Gastrocnemius medialis (tissue), 4 donors: Measurements from ENCODE around the gene BHMT. TPM values are rescaled to one million over a fixed set of nuclear protein-coding genes. Genes with fewer than 3 reads are reported as not detected.

Experiments used
- ATAC-seq, 2 donors: fragments of 150-250 bp; one replicate each; pipeline ENCODE4 v1.9.1; 2016
- DNase-seq, 2 donors: peaks; one replicate each; pipeline ENCODE4 v3.0.0-alpha.2; 2019
- H3K27ac ChIP-seq, 4 donors: fragments of 200-600 bp; sonication (generic); 1 replicate in 1 of 4; 2 replicates in 3 of 4; pipeline ENCODE4 v1.5.1; 2016 to 2018; ENCODE audit warnings: mild to moderate bottlenecking in 2 of 4, moderate library complexity in 1 of 4
- H3K27me3 ChIP-seq, 3 donors: fragments of 200-600 bp; sonication (generic) in 2 of 3; 1 replicate in 1 of 3; 2 replicates in 2 of 3; pipeline versions ENCODE4 v1.5.1 to v1.6.0; 2016 to 2019; ENCODE audit warnings: mild to moderate bottlenecking in 1 of 3, moderate library complexity in 1 of 3
- H3K36me3 ChIP-seq, 2 donors: fragments of 200-600 bp; sonication (generic) in 1 of 2; one replicate each; pipeline ENCODE4 v1.5.1; 2017 to 2018
- H3K4me1 ChIP-seq, 2 donors: fragments of 200-600 bp; sonication (generic) in 1 of 2; one replicate each; pipeline ENCODE4 v1.5.1; 2016 to 2017; ENCODE audit warnings: mild to moderate bottlenecking in 2 of 2
- H3K4me3 ChIP-seq, 4 donors: fragments of 200-600 bp; sonication (generic) in 3 of 4; 1 replicate in 1 of 4; 2 replicates in 3 of 4; pipeline ENCODE4 v1.5.1; 2016 to 2019; ENCODE audit warnings: mild to moderate bottlenecking in 2 of 4
- H3K9me3 ChIP-seq, 3 donors: fragments of 200-600 bp; sonication (generic) in 2 of 3; 1 replicate in 1 of 3; 2 replicates in 2 of 3; pipeline ENCODE4 v1.5.1; 2016 to 2019
- POLR2A ChIP-seq, 2 donors: fragments of 450-650 bp; IDR thresholded peaks; one replicate each; pipeline ENCODE4 v1.6.1; 2017; ENCODE audit warnings: antibody characterized with exemption in 2 of 2, mild to moderate bottlenecking in 2 of 2, moderate library complexity in 2 of 2
- in situ Hi-C, 4 donors: fragments of 200-750 bp; cut with MboI; loops; one replicate each; pipeline versions ENCODE4 v1.15.0 to v1.8.0; 2017; ENCODE audit warnings: low sequenced_read_pairs in 4 of 4
- intact Hi-C: fragments of 100-400 bp; cut with DNase I; formaldehyde crosslinking; loops from one replicate; pipeline ENCODE4 v1.15.1; 2023; ENCODE audit warnings: low total_unique reads
- total RNA-seq, 4 donors: library from RNA; depleted of rRNA; stranded (reverse); fragments of >200 nt; gene quantifications; one replicate each; pipeline versions ENCODE4 v1.1.0 to v1.2.3, GENCODE V29; 2016
- TF ChIP-seq, protein P1 (sequence below), 5 experiments: fragments of 450-650 bp in 3 of 5; fragments of 200-600 bp in 2 of 5; sonication (generic) in 2 of 5; IDR thresholded peaks in 4 of 5; conservative IDR thresholded peaks in 1 of 5; 1 replicate in 4 of 5; 2 replicates in 1 of 5; pipeline ENCODE4 v1.5.1; 2016 to 2019; ENCODE audit warnings: antibody characterized with exemption in 5 of 5, mild to moderate bottlenecking in 3 of 5, moderate library complexity in 3 of 5

BHMT gene
- total RNA-seq, 4 donors from 2014 or later, result 0.66 to 1.0 (median 0.91) TPM; not detected in 1

DNA sequence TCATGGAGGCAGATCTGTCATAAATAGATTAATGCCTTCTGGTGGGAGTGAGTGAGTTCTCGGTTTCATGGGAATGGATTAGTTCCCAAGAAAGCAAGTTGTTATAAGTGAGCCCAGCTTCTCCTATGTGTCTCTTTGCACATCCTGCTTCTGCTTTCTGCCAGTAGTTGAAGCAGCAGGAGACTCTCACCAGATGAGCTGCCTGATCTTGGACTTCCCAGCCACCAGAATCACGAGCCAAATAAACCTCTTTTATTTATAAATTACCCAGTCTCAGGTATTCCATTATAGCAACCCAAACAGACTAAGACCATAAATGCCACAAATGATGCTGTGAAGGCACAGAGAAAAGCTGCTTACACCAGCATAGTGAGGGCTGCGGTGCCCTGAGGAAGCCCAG, 28.9 kb downstream of the BHMT start:
- no peak for ATAC-seq
- intact Hi-C loops (no loop called here), in situ Hi-C loops (loop anchor here in 1 of 4 donors (25.0 kb wide), 1 partner anchor 322 kb away; no protein-coding TSS in a partner anchor)
- TF ChIP-seq, protein P1, sequence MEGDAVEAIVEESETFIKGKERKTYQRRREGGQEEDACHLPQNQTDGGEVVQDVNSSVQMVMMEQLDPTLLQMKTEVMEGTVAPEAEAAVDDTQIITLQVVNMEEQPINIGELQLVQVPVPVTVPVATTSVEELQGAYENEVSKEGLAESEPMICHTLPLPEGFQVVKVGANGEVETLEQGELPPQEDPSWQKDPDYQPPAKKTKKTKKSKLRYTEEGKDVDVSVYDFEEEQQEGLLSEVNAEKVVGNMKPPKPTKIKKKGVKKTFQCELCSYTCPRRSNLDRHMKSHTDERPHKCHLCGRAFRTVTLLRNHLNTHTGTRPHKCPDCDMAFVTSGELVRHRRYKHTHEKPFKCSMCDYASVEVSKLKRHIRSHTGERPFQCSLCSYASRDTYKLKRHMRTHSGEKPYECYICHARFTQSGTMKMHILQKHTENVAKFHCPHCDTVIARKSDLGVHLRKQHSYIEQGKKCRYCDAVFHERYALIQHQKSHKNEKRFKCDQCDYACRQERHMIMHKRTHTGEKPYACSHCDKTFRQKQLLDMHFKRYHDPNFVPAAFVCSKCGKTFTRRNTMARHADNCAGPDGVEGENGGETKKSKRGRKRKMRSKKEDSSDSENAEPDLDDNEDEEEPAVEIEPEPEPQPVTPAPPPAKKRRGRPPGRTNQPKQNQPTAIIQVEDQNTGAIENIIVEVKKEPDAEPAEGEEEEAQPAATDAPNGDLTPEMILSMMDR (IDR thresholded peaks at IDR 0.05 in 4 of 5, conservative IDR thresholded peaks at IDR 0.05 in 1 of 5), result no peak
- no peak for TF ChIP-seq POLR2A (IDR thresholded peaks at IDR 0.05)
- H3K9me3 ChIP-seq, result no peaks in the 10 kb centered on the region
- DNase-seq, result no peak
- no peaks in the 10 kb centered on the region for H3K27me3 ChIP-seq
- H3K27ac ChIP-seq, result no peak overlapping the region
- no peak overlapping the region for H3K4me3 ChIP-seq
- no peaks in the 10 kb centered on the region for H3K4me1 ChIP-seq
- no peaks in the 10 kb centered on the region for H3K36me3 ChIP-seq

DNA sequence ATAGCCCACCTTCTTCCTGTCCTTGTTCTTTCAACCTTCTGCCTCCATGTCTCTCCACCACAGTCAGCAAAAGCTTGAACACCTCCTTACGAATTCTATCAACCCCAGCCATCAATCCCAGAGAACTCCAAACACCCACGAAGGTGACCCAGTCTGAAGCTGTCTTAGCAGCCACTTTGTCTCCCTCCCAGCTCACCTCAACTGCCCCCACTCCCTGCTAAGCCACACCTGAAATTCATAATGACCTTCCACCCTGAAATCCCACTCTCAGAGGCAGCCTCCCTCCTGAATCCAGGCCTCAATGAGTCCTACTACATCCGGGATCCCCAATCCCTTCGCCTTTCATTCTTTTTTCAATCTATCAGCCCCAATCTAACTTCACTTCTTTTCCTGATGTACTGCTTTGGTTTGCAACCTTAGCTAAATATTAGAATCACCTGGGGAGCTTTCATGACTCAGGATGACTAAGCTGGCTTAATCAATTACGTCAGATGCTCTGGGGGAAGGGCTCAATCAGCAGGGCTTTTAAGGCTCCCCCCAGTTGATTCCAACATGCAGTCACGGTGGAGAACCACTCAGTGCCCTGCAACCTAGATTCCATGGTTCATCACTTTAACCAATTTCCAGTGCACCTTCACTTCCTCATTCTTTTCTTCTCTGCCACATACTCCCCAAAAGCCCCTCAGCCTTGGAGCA, 32.2 kb downstream of the BHMT start:
- Histone ChIP-seq H3K4me3 (no peak overlapping the region), H3K27me3 (no peaks in the 10 kb centered on the region), H3K9me3 (no peaks in the 10 kb centered on the region), H3K36me3 (no peaks in the 10 kb centered on the region), H3K4me1 (no peaks in the 10 kb centered on the region), H3K27ac (no peak overlapping the region)
- intact Hi-C loops (no loop called here), in situ Hi-C loops (loop anchor here in 1 of 4 donors (25.0 kb wide), 1 partner anchor 318 kb away; no protein-coding TSS in a partner anchor)
- no peak for ATAC-seq
- DNase-seq, result no peak
- TF ChIP-seq POLR2A (IDR thresholded peaks at IDR 0.05), result no peak
- TF ChIP-seq, protein P1 (IDR thresholded peaks at IDR 0.05 in 4 of 5, conservative IDR thresholded peaks at IDR 0.05 in 1 of 5), result no peak

DNA sequence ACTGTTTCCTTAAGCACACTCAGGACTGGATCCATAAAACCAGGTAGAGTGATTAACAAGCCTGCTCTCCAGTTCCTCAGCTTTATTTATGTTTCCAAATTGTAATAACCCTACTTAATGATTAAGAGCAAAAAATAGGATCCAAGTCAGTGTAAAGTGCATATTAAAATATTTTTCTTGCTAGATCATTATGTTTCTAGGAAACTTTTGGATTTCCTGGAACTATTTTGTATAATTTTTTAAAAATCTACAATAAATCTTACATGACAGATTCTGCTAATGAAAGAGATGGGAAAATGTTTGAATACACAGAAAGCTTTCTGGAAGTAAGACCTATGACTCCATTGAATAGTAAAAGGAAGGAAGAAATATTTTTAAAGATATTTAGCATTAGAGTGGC, 35.5 kb downstream of the BHMT start:
- in situ Hi-C loops (loop anchor here in 1 of 4 donors (25.0 kb wide), 1 partner anchor 315 kb away; no protein-coding TSS in a partner anchor), intact Hi-C loops (no loop called here)
- DNase-seq, result no peak

GRCh38 chr5:79149433-79149832, 37.8 kb downstream of the BHMT start:
- H3K27me3 ChIP-seq, result no peaks in the 10 kb centered on the region
- in situ Hi-C loops (loop anchor here in 1 of 4 donors (25.0 kb wide), 1 partner anchor 313 kb away; no protein-coding TSS in a partner anchor), intact Hi-C loops (no loop called here)
- no peak overlapping the region for H3K4me3 ChIP-seq
- DNase-seq (no peak), ATAC-seq (no peak)
- H3K9me3 ChIP-seq, result no peaks in the 10 kb centered on the region
- H3K27ac ChIP-seq, result no peak overlapping the region
- no peaks in the 10 kb centered on the region for H3K4me1 ChIP-seq
- no peaks in the 10 kb centered on the region for H3K36me3 ChIP-seq
- TF ChIP-seq, protein P1 (IDR thresholded peaks at IDR 0.05 in 4 of 5, conservative IDR thresholded peaks at IDR 0.05 in 1 of 5), result no peak
- no peak for TF ChIP-seq POLR2A (IDR thresholded peaks at IDR 0.05)

More for the DNA sequence above, 35.5 kb downstream of the BHMT start:
- Histone ChIP-seq H3K4me3 (no peak overlapping the region), H3K27ac (no peak overlapping the region), H3K27me3 (no peaks in the 10 kb centered on the region), H3K9me3 (no peaks in the 10 kb centered on the region), H3K36me3 (no peaks in the 10 kb centered on the region), H3K4me1 (no peaks in the 10 kb centered on the region)
- no peak for ATAC-seq
- no peak for TF ChIP-seq POLR2A (IDR thresholded peaks at IDR 0.05)
- TF ChIP-seq, protein P1 (IDR thresholded peaks at IDR 0.05 in 4 of 5, conservative IDR thresholded peaks at IDR 0.05 in 1 of 5), result no peak
